Psoas muscle (tissue), 8 donors: Measurements from ENCODE around the gene SNRNP40. TPM values are rescaled to one million over a fixed set of nuclear protein-coding genes. Genes with fewer than 3 reads are reported as not detected.
"Not testable (repeated sequence)": the region's sequence is repeated elsewhere in the genome, so short reads cannot be mapped to it uniquely, and the experiment has no call there.

Source experiments
- ATAC-seq, 4 donors: fragments of 200-7000 bp; cut with Tn5 transposase; one replicate each; pipeline ENCODE4 v1.9.1; 2020; ENCODE audit warnings: moderate library complexity in 3 of 4, mild to moderate bottlenecking in 2 of 4
- DNase-seq, 2 donors: peaks; one replicate each; pipeline ENCODE4 v3.0.0-alpha.2; 2020
- H3K27ac ChIP-seq: fragments of 200-600 bp; one replicate; pipeline ENCODE4 v1.8.0; 2022
- H3K27me3 ChIP-seq, 3 donors: fragments of 200-600 bp in 1 of 3; one replicate each; pipeline versions ENCODE4 v1.6.1 to v1.8.0; 2013 to 2022; ENCODE audit warnings: low read length in 2 of 3, mild to moderate bottlenecking in 2 of 3, moderate library complexity in 1 of 3; ENCODE audit not compliant: insufficient read depth in 3 of 3
- H3K36me3 ChIP-seq, 2 donors: fragments of 200-600 bp in 1 of 2; one replicate each; pipeline versions ENCODE4 v1.6.1 to v1.8.0; 2013 to 2022; ENCODE audit warnings: low read depth in 1 of 2, mild to moderate bottlenecking in 1 of 2, moderate library complexity in 1 of 2; ENCODE audit not compliant: insufficient read depth in 1 of 2
- H3K4me1 ChIP-seq: fragments of 200-600 bp; one replicate; pipeline ENCODE4 v1.8.0; 2022
- H3K4me3 ChIP-seq: fragments of 200-600 bp; one replicate; pipeline ENCODE4 v1.8.0; 2022; ENCODE audit warnings: mild to moderate bottlenecking
- H3K9me3 ChIP-seq: fragments of 200-600 bp; one replicate; pipeline ENCODE4 v1.8.0; 2022
- CTCF ChIP-seq: fragments of 200-600 bp; IDR thresholded peaks from one replicate; pipeline ENCODE4 v1.8.0; 2022; ENCODE audit warnings: antibody characterized with exemption
- WGBS, 3 donors: extraction: QIAGEN DNeasy Blood & Tissue Kit; methylation state at CpG; one replicate each; pipeline versions ENCODE4 v1.1.6 to v1.1.7; 2013; 5-methylcytosine and 5-hydroxymethylcytosine counted together
- intact Hi-C, 2 donors: fragments of 100-400 bp; cut with DNase I; formaldehyde crosslinking; loops; one replicate each; pipeline versions ENCODE4 v1.11.0 to v1.14.2; 2022
- polyA plus RNA-seq, 3 donors: library from polyadenylated mRNA; stranded (reverse); fragments of 200-250 nt; gene quantifications; one replicate each; pipeline ENCODE4 v1.2.3, GENCODE V29; 2013
- total RNA-seq, 4 donors: library from RNA; stranded (reverse); fragmentation: NEBNext Ultra II Directional in 2 of 4; extraction: Animal tissue kit (Norgen Biotek cat#: 25700) in 2 of 4; gene quantifications; one replicate each; pipeline versions ENCODE4 v1.2.1 to v1.2.4, GENCODE V29; 2021 to 2023
- donor health status: healthy with polysubstance abuse.
- donor health status: DM: no; HTN: no; CAD: no; lungs with moderate emphysema.
- donor health status: Bipolar disorder and iron deficiency.
- donor health status: healthy.
- donor health status: DM: yes; HTN: yes; CAD: no.
- donor health status: DM: no; HTN: no; CAD: no.
- donor health status: DM: no; HTN: no; CAD: no.
- donor health status: DM: yes; HTN: yes; CAD: no.

Gene SNRNP40
- total and polyA plus RNA-seq, 7 donors = 13.5 to 22.7 (median 19.4) TPM

GRCh38 chr1:31297277-31298247 is 974 bp upstream of the SNRNP40 start:
- Histone ChIP-seq H3K27me3 (no peaks in the 10 kb centered on the region), H3K9me3 (no peaks in the 10 kb centered on the region), H3K4me1 (peaks cover 34% of the 10 kb centered on the region), H3K27ac (peak overlapping the region; percentile 89), H3K36me3 (peaks cover 2 to 22% of the 10 kb centered on the region in 2 donors), H3K4me3 (peak overlapping the region; percentile 89)
- 5 to 6% (median 5%) methylated on average over 22 to 23 of the region's 23 CpGs for WGBS, 3 donors
- no peak for DNase-seq
- ATAC-seq = peak in 3 of 4 donors; percentile 4 to 29 (median 8)
- TF ChIP-seq CTCF = no peak
- intact Hi-C loops = no loop called here

GRCh38 chr1:31295874-31296485 is 608 bp downstream of the SNRNP40 start:
- no peak for DNase-seq
- WGBS, 3 donors = 11 to 16% (median 15%) methylated on average over 17 of the region's 17 CpGs
- peak in 1 of 4 donors; percentile 4 for ATAC-seq

DNA sequence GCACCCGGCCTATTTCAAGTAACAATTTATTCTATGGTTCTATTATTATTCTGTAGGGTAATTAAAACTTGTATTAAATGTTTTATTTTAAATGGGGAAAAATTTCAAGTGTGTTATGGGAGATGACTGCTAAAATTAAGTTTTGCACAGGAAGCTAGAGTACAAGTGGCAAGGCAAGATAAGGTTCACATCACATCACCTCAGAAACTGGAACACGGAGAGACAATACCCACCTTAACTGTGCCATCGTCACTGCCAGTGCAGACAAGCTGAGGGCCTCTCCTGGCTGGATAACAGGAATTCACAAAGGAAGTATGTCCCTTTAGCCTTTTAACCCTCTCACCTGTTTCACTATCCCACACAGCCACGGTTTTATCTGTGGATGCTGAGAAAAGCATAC is 7.6 kb downstream of the SNRNP40 start:
- Histone ChIP-seq H3K9me3 (no peaks in the 10 kb centered on the region), H3K36me3 (peaks cover 7 to 90% of the 10 kb centered on the region in 2 donors), H3K27ac (no peak overlapping the region), H3K4me1 (no peaks in the 10 kb centered on the region), H3K27me3 (no peaks in the 10 kb centered on the region), H3K4me3 (no peak overlapping the region)
- TF ChIP-seq CTCF = no peak
- ATAC-seq (no peak), DNase-seq (no peak)
- intact Hi-C loops = no loop called here
- 75 to 79% (median 76%) methylated on average over 4 of the region's 4 CpGs for WGBS, 3 donors

More at GRCh38 chr1:31295874-31296485, 608 bp downstream of the SNRNP40 start:
- Histone ChIP-seq H3K36me3 (peaks cover 4 to 37% of the 10 kb centered on the region in 2 donors), H3K9me3 (no peaks in the 10 kb centered on the region), H3K4me1 (peaks cover 34% of the 10 kb centered on the region), H3K27me3 (no peaks in the 10 kb centered on the region), H3K27ac (peak overlapping the region; percentile 89), H3K4me3 (peak overlapping the region; percentile 89)
- no peak for TF ChIP-seq CTCF
- intact Hi-C loops = no loop called here

GRCh38 chr1:31287791-31288190 is 8.8 kb downstream of the SNRNP40 start:
- ATAC-seq, H3K9me3 ChIP-seq, H3K4me3 ChIP-seq, DNase-seq, H3K27ac ChIP-seq, H3K4me1 ChIP-seq, intact Hi-C loops, H3K27me3 ChIP-seq: not testable (repeated sequence)
- peaks cover 5 to 94% of the 10 kb centered on the region in 2 donors for H3K36me3 ChIP-seq
- 93 to 99% (median 97%) methylated on average over 4 of the region's 4 CpGs for WGBS, 3 donors

- not testable (repeated sequence) for H3K4me1 ChIP-seq
- 95 to 98% (median 97%) methylated on average over 9 of the region's 9 CpGs for WGBS, 3 donors
Measured at GRCh38 chr1:31282426-31282825, 14.2 kb downstream of the SNRNP40 start.

More at GRCh38 chr1:31282426-31282825, 14.2 kb downstream of the SNRNP40 start:
- intact Hi-C loops, H3K9me3 ChIP-seq, ATAC-seq, H3K27ac ChIP-seq, DNase-seq, H3K27me3 ChIP-seq, H3K4me3 ChIP-seq: not testable (repeated sequence)
- H3K36me3 ChIP-seq = peaks cover 0 to 94% of the 10 kb centered on the region in 2 donors
